IMR-90 (cell line): ENCODE data around the gene ZW10. TPM values are rescaled to one million over a fixed set of nuclear protein-coding genes. Genes with fewer than 3 reads are reported as not detected.

Experiments used
- ATAC-seq: fragments of 200-7000 bp; cut with Tn5 transposase; 2 replicates; pipeline ENCODE4 v1.9.1; 2020; ENCODE audit warnings: low read depth, mild to moderate bottlenecking, moderate library complexity
- BruUV-seq: library from RNA; stranded (reverse); fragments of 400-500 nt; replicated peaks from 2 replicates; lab custom pipeline; 2021; lab: Mats Ljungman, UMichigan
- CTCF ChIA-PET: fragments of 300-600 bp; formaldehyde crosslinking; extraction: SDS; loops from one replicate; lab custom pipeline; 2021; ENCODE audit warnings: antibody characterized with exemption; lab: Yijun Ruan, JAX
- POLR2A ChIA-PET: fragments of 300-600 bp; sonication (Branson Sonifier 250); formaldehyde crosslinking; loops from one replicate; lab custom pipeline; 2022; ENCODE audit warnings: antibody characterized with exemption; ENCODE audit not compliant: unreplicated experiment; lab: Charles Lee
- DNase-seq: peaks from one replicate; pipeline ENCODE4 v3.0.0; 2013
- H2AFZ ChIP-seq: replicated peaks from 2 replicates; pipeline ENCODE3; 2013; ENCODE audit warnings: low read length, mild to moderate bottlenecking; ENCODE audit not compliant: poor library complexity
- H2AK5ac ChIP-seq: 2 replicates; pipeline ENCODE4 v1.6.1; 2013; ENCODE audit warnings: low read depth, low read length, inconsistent platforms
- H2AK9ac ChIP-seq: replicated peaks from 2 replicates; pipeline ENCODE3; 2013; ENCODE audit warnings: mild to moderate bottlenecking, low read depth, low read length, moderate library complexity; ENCODE audit not compliant: poor library complexity
- H2BK120ac ChIP-seq: 2 replicates; pipeline ENCODE4 v1.6.1; 2013; ENCODE audit warnings: low read depth, low read length, inconsistent platforms
- H2BK15ac ChIP-seq: 3 replicates; pipeline ENCODE4 v1.6.1; 2013; ENCODE audit warnings: low read depth, low read length, inconsistent platforms
- H2BK20ac ChIP-seq: 2 replicates; pipeline ENCODE4 v1.6.1; 2013; ENCODE audit warnings: low read depth, mild to moderate bottlenecking, inconsistent platforms, low read length, moderate library complexity
- H2BK5ac ChIP-seq: 2 replicates; pipeline ENCODE4 v1.6.1; 2013; ENCODE audit warnings: mild to moderate bottlenecking, low read depth, low read length, inconsistent platforms; ENCODE audit not compliant: poor library complexity, severe bottlenecking
- H3K14ac ChIP-seq: replicated peaks from 2 replicates; pipeline ENCODE4 v1.6.1; 2013; ENCODE audit warnings: low read depth, low read length, inconsistent platforms
- H3K18ac ChIP-seq: 2 replicates; pipeline ENCODE4 v1.6.1; 2013; ENCODE audit warnings: low read depth, low read length, control low read depth
- H3K23ac ChIP-seq: 2 replicates; pipeline ENCODE4 v1.6.1; 2013; ENCODE audit warnings: low read depth, low read length, inconsistent platforms
- H3K27ac ChIP-seq: 2 replicates; pipeline ENCODE4 v1.5.1; 2013; ENCODE audit warnings: mild to moderate bottlenecking, control low read depth, low read length; ENCODE audit not compliant: insufficient read depth
- H3K27me3 ChIP-seq: 2 replicates; pipeline ENCODE4 v1.6.1; 2013; ENCODE audit warnings: low read length; ENCODE audit not compliant: control insufficient read depth, insufficient read depth
- H3K36me3 ChIP-seq: 2 replicates; pipeline ENCODE4 v1.6.1; 2013; ENCODE audit warnings: low read length, mixed read lengths; ENCODE audit not compliant: control insufficient read depth, insufficient read depth
- H3K4ac ChIP-seq: 2 replicates; pipeline ENCODE4 v1.6.1; 2013; ENCODE audit warnings: low read depth, low read length, inconsistent platforms
- H3K4me1 ChIP-seq: 2 replicates; pipeline ENCODE4 v1.6.1; 2013; ENCODE audit warnings: low read length, mixed read lengths; ENCODE audit not compliant: control insufficient read depth, insufficient read depth
- H3K4me2 ChIP-seq: 2 replicates; pipeline ENCODE4 v1.6.1; 2013; ENCODE audit warnings: low read depth, mild to moderate bottlenecking, control low read depth, low read length, moderate library complexity
- H3K4me3 ChIP-seq: 2 replicates; pipeline ENCODE4 v1.5.1; 2013; ENCODE audit warnings: low read depth, mild to moderate bottlenecking, control low read depth, low read length, moderate library complexity; ENCODE audit not compliant: insufficient read depth
- H3K56ac ChIP-seq: 2 replicates; pipeline ENCODE4 v1.6.1; 2013; ENCODE audit warnings: low read length, inconsistent platforms; ENCODE audit not compliant: insufficient read depth; ENCODE audit errors: extremely low read depth
- H3K79me1 ChIP-seq, 2 experiments: 2 replicates each; pipeline ENCODE4 v1.6.1; 2013; ENCODE audit warnings: low read length in 2 of 2, inconsistent platforms in 1 of 2, low read depth in 1 of 2
- H3K9ac ChIP-seq: 2 replicates; pipeline ENCODE4 v1.6.1; 2013; ENCODE audit warnings: low read depth, low read length, control low read depth
- H3K9me1 ChIP-seq: 2 replicates; pipeline ENCODE4 v1.6.1; 2013; ENCODE audit warnings: low read length, inconsistent platforms; ENCODE audit not compliant: insufficient read depth
- H3K9me3 ChIP-seq: 2 replicates; pipeline ENCODE4 v1.6.1; 2013; ENCODE audit warnings: low read length; ENCODE audit not compliant: control insufficient read depth, insufficient read depth
- H4K20me1 ChIP-seq: 2 replicates; pipeline ENCODE4 v1.6.1; 2013; ENCODE audit warnings: low read length, inconsistent platforms; ENCODE audit not compliant: insufficient read depth
- H4K5ac ChIP-seq: 2 replicates; pipeline ENCODE4 v1.6.1; 2013; ENCODE audit warnings: mild to moderate bottlenecking, low read depth, low read length, control low read depth
- H4K8ac ChIP-seq, 2 experiments: 2 replicates each; pipeline ENCODE4 v1.6.1; 2013; ENCODE audit warnings: low read depth in 2 of 2, low read length in 2 of 2, control low read depth in 1 of 2, inconsistent platforms in 1 of 2
- H4K91ac ChIP-seq: 2 replicates; pipeline ENCODE4 v1.6.1; 2013; ENCODE audit warnings: low read depth, low read length, inconsistent platforms; ENCODE audit not compliant: insufficient read depth
- BHLHE40 ChIP-seq: fragments of 150-350 bp; IDR thresholded peaks from 2 replicates; pipeline ENCODE4 v1.6.1; 2016; ENCODE audit warnings: mild to moderate bottlenecking, low read depth, low read length
- CEBPB ChIP-seq: IDR thresholded peaks from 2 replicates; pipeline ENCODE4 v1.6.1; 2012; ENCODE audit warnings: low read depth, low read length, improper control_type of control experiment
- CHD1 ChIP-seq: IDR thresholded peaks from 2 replicates; pipeline ENCODE4 v1.6.1; 2012; ENCODE audit warnings: low read depth, low read length, improper control_type of control experiment
- MAFK ChIP-seq: IDR thresholded peaks from 2 replicates; pipeline ENCODE4 v1.6.1; 2012; ENCODE audit warnings: low read depth, low read length, improper control_type of control experiment
- MAZ ChIP-seq: IDR thresholded peaks from 2 replicates; pipeline ENCODE4 v1.6.1; 2012; ENCODE audit warnings: low read depth, mild to moderate bottlenecking, low read length, improper control_type of control experiment, moderate library complexity, borderline replicate concordance
- MXI1 ChIP-seq: IDR thresholded peaks from 2 replicates; pipeline ENCODE4 v1.6.1; 2012; ENCODE audit warnings: low read depth, mild to moderate bottlenecking, low read length, moderate library complexity, borderline replicate concordance
- NFE2L2 ChIP-seq: fragments of 150-350 bp; IDR thresholded peaks from 2 replicates; pipeline ENCODE4 v1.6.1; 2016; ENCODE audit warnings: low read depth, mild to moderate bottlenecking, low read length
- POLR2A ChIP-seq: IDR thresholded peaks from 2 replicates; pipeline ENCODE4 v1.6.1; 2012; ENCODE audit warnings: mild to moderate bottlenecking, low read depth, low read length
- RAD21 ChIP-seq: IDR thresholded peaks from 2 replicates; pipeline ENCODE4 v1.6.1; 2012; ENCODE audit warnings: low read length, improper control_type of control experiment
- RCOR1 ChIP-seq: IDR thresholded peaks from 2 replicates; pipeline ENCODE4 v1.6.1; 2012; ENCODE audit warnings: mild to moderate bottlenecking, low read length, improper control_type of control experiment; ENCODE audit not compliant: insufficient replicate concordance
- RFX5 ChIP-seq: IDR thresholded peaks from 2 replicates; pipeline ENCODE4 v1.8.0; 2012; ENCODE audit warnings: low read depth, mild to moderate bottlenecking, low read length, moderate library complexity
- SMC3 ChIP-seq: fragments of 150-350 bp; IDR thresholded peaks from 2 replicates; pipeline ENCODE4 v1.6.1; 2016; ENCODE audit warnings: low read depth, mild to moderate bottlenecking, antibody characterized with exemption, low read length, moderate library complexity
- WGBS, 2 experiments: methylation state at CpG; one replicate each; pipeline versions ENCODE4 v1.1.5 to v1.1.7; 2013; ENCODE audit warnings: missing lambda C conversion rate in 2 of 2; ENCODE audit not compliant: insufficient read length in 1 of 2; ENCODE audit errors: extremely low coverage in 2 of 2; 5-methylcytosine and 5-hydroxymethylcytosine counted together
- dilution Hi-C: fragments of 300-500 bp; cut with HindIII; formaldehyde crosslinking; loops from one replicate; pipeline ENCODE4 v1.14.3; 2018; ENCODE audit warnings: low sequenced_read_pairs; ENCODE audit not compliant: unreplicated experiment
- in situ Hi-C: fragments of 300-500 bp; cut with MboI; formaldehyde crosslinking; loops from 3 replicates; pipeline ENCODE4 v1.14.3; 2019; ENCODE audit warnings: low sequenced_read_pairs, inconsistent platforms, mixed read lengths
- intact Hi-C: fragments of 100-400 bp; cut with micrococcal nuclease; formaldehyde crosslinking; loops from 2 replicates; pipeline ENCODE4 v1.10.0; 2022
- polyA plus RNA-seq, 3 experiments: library from polyadenylated mRNA; depleted of rRNA; stranded (reverse); fragments of >200 nt; gene quantifications; 2 replicates each; pipeline ENCODE4 v1.2.3, GENCODE V29; 2012; ENCODE audit warnings: low replicate concordance in 1 of 3
- total RNA-seq: library from RNA; depleted of rRNA; stranded (reverse); fragments of >200 nt; gene quantifications from 2 replicates; pipeline ENCODE4 v1.2.3, GENCODE V29; 2012
- TF ChIP-seq, protein P1 (sequence below): conservative IDR thresholded peaks from 2 replicates; pipeline ENCODE4 v1.5.1; 2012; ENCODE audit warnings: mild to moderate bottlenecking, low read depth, low read length, improper control_type of control experiment
- TF ChIP-seq, protein P2 (sequence below): fragments of 150-350 bp; IDR thresholded peaks from 2 replicates; pipeline ENCODE4 v1.6.1; 2016; ENCODE audit warnings: low read depth, mild to moderate bottlenecking, low read length, moderate library complexity, borderline replicate concordance
- TF ChIP-seq, protein P3 (sequence below): fragments of 150-350 bp; IDR thresholded peaks from 2 replicates; pipeline ENCODE4 v1.6.1; 2017; ENCODE audit warnings: mild to moderate bottlenecking, antibody characterized with exemption, low read length, low read depth

Gene ZW10
- total and polyA plus RNA-seq, 2 of the 4 experiments (the other 2 are of a cell fraction): 10.3 to 30.6 TPM

DNA sequence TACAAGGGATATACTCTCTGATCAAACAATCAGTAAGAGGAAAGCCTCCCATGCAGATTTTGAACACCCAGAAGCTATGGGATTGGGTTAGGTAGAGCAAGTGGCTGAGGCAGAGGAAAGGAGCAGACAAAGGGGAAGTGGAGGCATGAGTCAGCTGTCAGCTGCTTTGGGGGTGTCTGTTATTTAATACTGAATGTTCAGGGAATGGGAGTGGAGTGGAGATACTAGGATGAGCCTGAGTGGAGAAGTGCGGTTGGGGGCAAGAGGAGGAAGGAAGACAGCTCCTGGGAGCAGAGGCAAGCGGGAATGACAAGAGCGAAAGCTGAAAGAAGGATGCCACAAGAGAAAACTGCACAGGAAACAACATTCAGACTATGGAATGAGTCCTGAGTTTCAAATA is 44.7 kb downstream of the ZW10 start:
- no peak overlapping the region for H2BK15ac ChIP-seq
- no peaks in the 10 kb centered on the region for H4K20me1 ChIP-seq
- no TSS peak for BruUV-seq
- peaks cover 10% of the 10 kb centered on the region; the same call in 1 of the 2 replicates for H3K9me1 ChIP-seq
- intact Hi-C loops (no loop called here), in situ Hi-C loops (no loop called here), dilution Hi-C loops (no loop called here)
- no peak overlapping the region for H3K56ac ChIP-seq
- no peak overlapping the region for H3K23ac ChIP-seq
- no peak overlapping the region for H2AK9ac ChIP-seq
- H2BK120ac ChIP-seq: no peak overlapping the region
- no peak overlapping the region for H2AFZ ChIP-seq
- H2AK5ac ChIP-seq: no peak overlapping the region
- no peak for ATAC-seq
- TF ChIP-seq CHD1: no peak
- TF ChIP-seq MXI1: no peak
- no peak for TF ChIP-seq RAD21
- no peak for TF ChIP-seq NFE2L2
- TF ChIP-seq BHLHE40: no peak
- TF ChIP-seq CEBPB: no peak
- no peak for TF ChIP-seq POLR2A
- TF ChIP-seq SMC3: no peak
- no peak for TF ChIP-seq MAFK
- TF ChIP-seq RFX5: no peak
- TF ChIP-seq MAZ: no peak
- TF ChIP-seq, protein P1, sequence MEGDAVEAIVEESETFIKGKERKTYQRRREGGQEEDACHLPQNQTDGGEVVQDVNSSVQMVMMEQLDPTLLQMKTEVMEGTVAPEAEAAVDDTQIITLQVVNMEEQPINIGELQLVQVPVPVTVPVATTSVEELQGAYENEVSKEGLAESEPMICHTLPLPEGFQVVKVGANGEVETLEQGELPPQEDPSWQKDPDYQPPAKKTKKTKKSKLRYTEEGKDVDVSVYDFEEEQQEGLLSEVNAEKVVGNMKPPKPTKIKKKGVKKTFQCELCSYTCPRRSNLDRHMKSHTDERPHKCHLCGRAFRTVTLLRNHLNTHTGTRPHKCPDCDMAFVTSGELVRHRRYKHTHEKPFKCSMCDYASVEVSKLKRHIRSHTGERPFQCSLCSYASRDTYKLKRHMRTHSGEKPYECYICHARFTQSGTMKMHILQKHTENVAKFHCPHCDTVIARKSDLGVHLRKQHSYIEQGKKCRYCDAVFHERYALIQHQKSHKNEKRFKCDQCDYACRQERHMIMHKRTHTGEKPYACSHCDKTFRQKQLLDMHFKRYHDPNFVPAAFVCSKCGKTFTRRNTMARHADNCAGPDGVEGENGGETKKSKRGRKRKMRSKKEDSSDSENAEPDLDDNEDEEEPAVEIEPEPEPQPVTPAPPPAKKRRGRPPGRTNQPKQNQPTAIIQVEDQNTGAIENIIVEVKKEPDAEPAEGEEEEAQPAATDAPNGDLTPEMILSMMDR: no peak
- TF ChIP-seq RCOR1: no peak
- TF ChIP-seq, protein P2, sequence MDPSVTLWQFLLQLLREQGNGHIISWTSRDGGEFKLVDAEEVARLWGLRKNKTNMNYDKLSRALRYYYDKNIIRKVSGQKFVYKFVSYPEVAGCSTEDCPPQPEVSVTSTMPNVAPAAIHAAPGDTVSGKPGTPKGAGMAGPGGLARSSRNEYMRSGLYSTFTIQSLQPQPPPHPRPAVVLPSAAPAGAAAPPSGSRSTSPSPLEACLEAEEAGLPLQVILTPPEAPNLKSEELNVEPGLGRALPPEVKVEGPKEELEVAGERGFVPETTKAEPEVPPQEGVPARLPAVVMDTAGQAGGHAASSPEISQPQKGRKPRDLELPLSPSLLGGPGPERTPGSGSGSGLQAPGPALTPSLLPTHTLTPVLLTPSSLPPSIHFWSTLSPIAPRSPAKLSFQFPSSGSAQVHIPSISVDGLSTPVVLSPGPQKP: no peak
- TF ChIP-seq, protein P3, sequence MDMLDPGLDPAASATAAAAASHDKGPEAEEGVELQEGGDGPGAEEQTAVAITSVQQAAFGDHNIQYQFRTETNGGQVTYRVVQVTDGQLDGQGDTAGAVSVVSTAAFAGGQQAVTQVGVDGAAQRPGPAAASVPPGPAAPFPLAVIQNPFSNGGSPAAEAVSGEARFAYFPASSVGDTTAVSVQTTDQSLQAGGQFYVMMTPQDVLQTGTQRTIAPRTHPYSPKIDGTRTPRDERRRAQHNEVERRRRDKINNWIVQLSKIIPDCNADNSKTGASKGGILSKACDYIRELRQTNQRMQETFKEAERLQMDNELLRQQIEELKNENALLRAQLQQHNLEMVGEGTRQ: no peak
- no peak overlapping the region for H3K4me3 ChIP-seq
- H3K4me2 ChIP-seq: no peak overlapping the region
- no peak overlapping the region for H3K18ac ChIP-seq
- no peak overlapping the region for H2BK5ac ChIP-seq
- H4K5ac ChIP-seq: no peak overlapping the region
- no peaks in the 10 kb centered on the region for H3K27me3 ChIP-seq
- no peak overlapping the region for H4K8ac ChIP-seq
- no peaks in the 10 kb centered on the region for H3K79me1 ChIP-seq
- no peak overlapping the region for H3K4ac ChIP-seq
- POLR2A ChIA-PET: no interaction called here
- H3K9ac ChIP-seq: no peak overlapping the region
- H3K9me3 ChIP-seq: no peaks in the 10 kb centered on the region
- CTCF ChIA-PET: interaction anchor here (0.6 to 2.9 kb wide), 3 partner anchors 171 to 423 kb away, joined by 4 to 19 read pairs (median 6); no protein-coding TSS in a partner anchor
- H3K14ac ChIP-seq: no peak overlapping the region
- no peak overlapping the region for H2BK20ac ChIP-seq
- no peak overlapping the region for H4K91ac ChIP-seq
- no peak overlapping the region for H3K27ac ChIP-seq
- DNase-seq: no peak
- peaks cover 4% of the 10 kb centered on the region; the same call in 1 of the 2 replicates for H3K4me1 ChIP-seq
- peaks cover 3% of the 10 kb centered on the region; the same call in 1 of the 2 replicates for H3K36me3 ChIP-seq
- WGBS, 2 experiments: 92% methylated on average over 2 of the region's 3 CpGs; no CpG with 5 or more reads in 1 of the 2 experiments
